Breast epithelium (tissue), 3 donors: Measurements from ENCODE around the gene NAALADL2.

Source experiments
- CTCF ChIP-seq, 3 donors: fragments of 450-650 bp; IDR thresholded peaks; one replicate each; pipeline ENCODE4 v1.5.1; 2016 to 2017; ENCODE audit warnings: antibody characterized with exemption in 3 of 3, mild to moderate bottlenecking in 3 of 3, moderate library complexity in 3 of 3
- POLR2A ChIP-seq: fragments of 450-650 bp; IDR thresholded peaks from one replicate; pipeline ENCODE4 v1.6.1; 2016; ENCODE audit warnings: antibody characterized with exemption, mild to moderate bottlenecking, moderate library complexity
- POLR2AphosphoS5 ChIP-seq, 3 donors: sonication (generic); formaldehyde crosslinking; IDR thresholded peaks; one replicate each; pipeline ENCODE4 v1.6.1; 2017; ENCODE audit warnings: antibody characterized with exemption in 3 of 3

- TF ChIP-seq CTCF (IDR thresholded peaks at IDR 0.05) (no peak), POLR2A (no peak), POLR2AphosphoS5 (IDR thresholded peaks at IDR 0.05) (no peak)
Measured at GRCh38 chr3:174873832-174874657, 14.9 kb downstream of the NAALADL2 start.
